Endodermal cell (in vitro differentiated cells): ENCODE results near the gene ZBTB1. TPM values are rescaled to one million over a fixed set of nuclear protein-coding genes. Genes with fewer than 3 reads are reported as not detected.

ENCODE experiments used
- DNase-seq: peaks from one replicate; pipeline ENCODE4 v3.0.0-alpha.2; 2017
- H3K27ac ChIP-seq: 2 replicates; pipeline ENCODE4 v1.5.1; 2013; ENCODE audit warnings: mild to moderate bottlenecking, low read depth, low read length, moderate library complexity
- H3K27me3 ChIP-seq: 2 replicates; pipeline ENCODE4 v1.6.1; 2013; ENCODE audit warnings: mild to moderate bottlenecking, low read length, moderate library complexity; ENCODE audit not compliant: insufficient read depth, control insufficient read depth, poor library complexity, severe bottlenecking
- H3K36me3 ChIP-seq: 2 replicates; pipeline ENCODE4 v1.7.0; 2013; ENCODE audit warnings: mild to moderate bottlenecking, low read length, moderate library complexity; ENCODE audit not compliant: control insufficient read depth, insufficient read depth
- H3K4me1 ChIP-seq: one replicate; pipeline ENCODE4 v1.7.0; 2013; ENCODE audit warnings: low read length; ENCODE audit not compliant: control insufficient read depth, insufficient read depth
- H3K4me3 ChIP-seq: 2 replicates; pipeline ENCODE4 v1.5.1; 2013; ENCODE audit warnings: mild to moderate bottlenecking, low read length, moderate library complexity
- H3K9ac ChIP-seq: 2 replicates; pipeline ENCODE4 v1.6.1; 2013; ENCODE audit warnings: mild to moderate bottlenecking, low read length, moderate library complexity; ENCODE audit not compliant: poor library complexity, severe bottlenecking; ENCODE audit errors: extremely low read depth
- H3K9me3 ChIP-seq: 2 replicates; pipeline ENCODE4 v1.6.1; 2013; ENCODE audit warnings: mild to moderate bottlenecking, low read length, moderate library complexity; ENCODE audit not compliant: control insufficient read depth
- H3K27ac Mint-ChIP-seq: 2 replicates; pipeline ENCODE4 v1.8.0; 2020; ENCODE audit warnings: mixed read lengths
- H3K27me3 Mint-ChIP-seq: 2 replicates; pipeline ENCODE4 v1.8.0; 2021; ENCODE audit warnings: mild to moderate bottlenecking, mixed read lengths; ENCODE audit not compliant: insufficient read depth
- H3K36me3 Mint-ChIP-seq: 2 replicates; pipeline ENCODE4 v1.8.0; 2020; ENCODE audit warnings: low read depth, mixed read lengths
- H3K4me1 Mint-ChIP-seq: 2 replicates; pipeline ENCODE4 v1.8.0; 2020; ENCODE audit warnings: mixed read lengths
- H3K4me3 Mint-ChIP-seq: 2 replicates; pipeline ENCODE4 v1.8.0; 2020; ENCODE audit warnings: mild to moderate bottlenecking, moderate library complexity, mixed read lengths
- H3K9me3 Mint-ChIP-seq: 2 replicates; pipeline ENCODE4 v1.8.0; 2020; ENCODE audit warnings: mild to moderate bottlenecking, mixed read lengths
- WGBS, 2 experiments: methylation state at CpG; one replicate each; pipeline versions ENCODE4 v1.1.5 to v1.1.7; 2013; ENCODE audit warnings: missing lambda C conversion rate in 2 of 2, mixed read lengths in 1 of 2; ENCODE audit not compliant: insufficient coverage in 1 of 2, insufficient read length in 1 of 2; 5-methylcytosine and 5-hydroxymethylcytosine counted together
- total RNA-seq, 2 donors: library from RNA; stranded (reverse); fragmentation: NEBNext Ultra II Directional in 1 of 2; extraction: Animal tissue kit (Norgen Biotek cat#: 25700) in 1 of 2; gene quantifications; 2 replicates in 1 of 2; 3 replicates in 1 of 2; pipeline ENCODE4 v1.2.1, GENCODE V29; 2021
- TF ChIP-seq, protein P1 (sequence below): fragments of 200-600 bp; sonication (generic); conservative IDR thresholded peaks from 2 replicates; pipeline ENCODE4 v1.5.0; 2021; ENCODE audit warnings: antibody characterized with exemption, mild to moderate bottlenecking

The ZBTB1 gene
- total RNA-seq, 2 donors from 2014 or later, result 31.0 to 32.4 TPM

DNA sequence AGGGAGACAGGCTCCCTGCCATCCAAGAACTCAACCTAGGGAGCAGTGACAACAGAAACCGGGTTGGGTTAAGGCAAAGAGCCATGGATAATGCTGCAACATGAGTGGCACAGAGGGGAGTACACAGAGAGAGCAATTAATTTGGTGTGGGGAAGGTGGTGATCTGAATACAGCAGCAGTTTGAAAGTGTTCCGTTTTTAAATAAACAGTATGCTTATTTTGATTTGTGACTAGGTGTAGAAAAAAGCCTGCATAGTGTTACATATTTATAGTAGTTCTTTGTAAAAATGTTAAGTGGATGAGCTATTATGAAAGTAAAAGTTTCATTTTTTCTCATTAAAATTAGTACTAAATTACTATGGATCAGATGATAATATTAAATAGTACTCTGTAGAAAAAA lies 30.5 kb upstream of the ZBTB1 start:
- Histone ChIP-seq H3K4me3 (no peak overlapping the region), H3K27ac (no peak overlapping the region), H3K9ac (no peak overlapping the region), H3K36me3 (no peaks in the 10 kb centered on the region), H3K4me1 (no peaks in the 10 kb centered on the region), H3K9me3 (no peaks in the 10 kb centered on the region), H3K27me3 (peaks cover 9% of the 10 kb centered on the region)
- Mint-ChIP-seq H3K9me3 (no peaks in the 10 kb centered on the region), H3K4me3 (no peak overlapping the region), H3K27me3 (no peaks in the 10 kb centered on the region), H3K4me1 (no peaks in the 10 kb centered on the region), H3K36me3 (no peaks in the 10 kb centered on the region), H3K27ac (no peak overlapping the region)
- no peak for DNase-seq
- 74 to 83% methylated on average over 2 of the region's 2 CpGs for WGBS, 2 experiments
- TF ChIP-seq, protein P1, sequence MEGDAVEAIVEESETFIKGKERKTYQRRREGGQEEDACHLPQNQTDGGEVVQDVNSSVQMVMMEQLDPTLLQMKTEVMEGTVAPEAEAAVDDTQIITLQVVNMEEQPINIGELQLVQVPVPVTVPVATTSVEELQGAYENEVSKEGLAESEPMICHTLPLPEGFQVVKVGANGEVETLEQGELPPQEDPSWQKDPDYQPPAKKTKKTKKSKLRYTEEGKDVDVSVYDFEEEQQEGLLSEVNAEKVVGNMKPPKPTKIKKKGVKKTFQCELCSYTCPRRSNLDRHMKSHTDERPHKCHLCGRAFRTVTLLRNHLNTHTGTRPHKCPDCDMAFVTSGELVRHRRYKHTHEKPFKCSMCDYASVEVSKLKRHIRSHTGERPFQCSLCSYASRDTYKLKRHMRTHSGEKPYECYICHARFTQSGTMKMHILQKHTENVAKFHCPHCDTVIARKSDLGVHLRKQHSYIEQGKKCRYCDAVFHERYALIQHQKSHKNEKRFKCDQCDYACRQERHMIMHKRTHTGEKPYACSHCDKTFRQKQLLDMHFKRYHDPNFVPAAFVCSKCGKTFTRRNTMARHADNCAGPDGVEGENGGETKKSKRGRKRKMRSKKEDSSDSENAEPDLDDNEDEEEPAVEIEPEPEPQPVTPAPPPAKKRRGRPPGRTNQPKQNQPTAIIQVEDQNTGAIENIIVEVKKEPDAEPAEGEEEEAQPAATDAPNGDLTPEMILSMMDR, result no peak

DNA sequence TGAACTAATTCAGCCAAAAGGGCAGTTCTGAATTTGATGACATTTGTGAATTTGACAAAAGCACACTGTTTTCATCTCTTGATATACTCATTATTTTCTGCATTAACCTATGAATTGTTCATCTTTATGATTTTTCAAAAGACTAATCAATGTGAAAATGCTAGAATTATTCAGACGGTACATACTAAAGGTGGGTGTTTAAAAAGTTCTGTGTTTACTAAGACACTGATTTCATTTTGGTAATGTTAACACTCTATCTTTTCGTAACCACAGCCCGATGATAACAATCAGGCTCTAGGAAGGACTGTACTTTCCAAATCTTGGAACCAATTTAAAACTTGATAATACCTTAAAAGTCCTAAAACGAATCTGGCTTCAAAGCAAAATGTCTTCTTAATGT lies 29.9 kb upstream of the ZBTB1 start:
- Mint-ChIP-seq H3K4me1 (no peaks in the 10 kb centered on the region), H3K27me3 (no peaks in the 10 kb centered on the region), H3K4me3 (no peak overlapping the region), H3K9me3 (no peaks in the 10 kb centered on the region), H3K27ac (no peak overlapping the region), H3K36me3 (peaks cover 2% of the 10 kb centered on the region)
- H3K9me3 ChIP-seq, result no peaks in the 10 kb centered on the region
- H3K4me1 ChIP-seq, result no peaks in the 10 kb centered on the region
- TF ChIP-seq, protein P1, result no peak
- H3K27ac ChIP-seq, result no peak overlapping the region
- DNase-seq, result no peak
- peaks cover 2% of the 10 kb centered on the region for H3K27me3 ChIP-seq
- no peaks in the 10 kb centered on the region for H3K36me3 ChIP-seq
- H3K4me3 ChIP-seq, result no peak overlapping the region
- WGBS, 2 experiments, result 98 to 100% methylated on average over 3 to 4 of the region's 4 CpGs
- H3K9ac ChIP-seq, result no peak overlapping the region

DNA sequence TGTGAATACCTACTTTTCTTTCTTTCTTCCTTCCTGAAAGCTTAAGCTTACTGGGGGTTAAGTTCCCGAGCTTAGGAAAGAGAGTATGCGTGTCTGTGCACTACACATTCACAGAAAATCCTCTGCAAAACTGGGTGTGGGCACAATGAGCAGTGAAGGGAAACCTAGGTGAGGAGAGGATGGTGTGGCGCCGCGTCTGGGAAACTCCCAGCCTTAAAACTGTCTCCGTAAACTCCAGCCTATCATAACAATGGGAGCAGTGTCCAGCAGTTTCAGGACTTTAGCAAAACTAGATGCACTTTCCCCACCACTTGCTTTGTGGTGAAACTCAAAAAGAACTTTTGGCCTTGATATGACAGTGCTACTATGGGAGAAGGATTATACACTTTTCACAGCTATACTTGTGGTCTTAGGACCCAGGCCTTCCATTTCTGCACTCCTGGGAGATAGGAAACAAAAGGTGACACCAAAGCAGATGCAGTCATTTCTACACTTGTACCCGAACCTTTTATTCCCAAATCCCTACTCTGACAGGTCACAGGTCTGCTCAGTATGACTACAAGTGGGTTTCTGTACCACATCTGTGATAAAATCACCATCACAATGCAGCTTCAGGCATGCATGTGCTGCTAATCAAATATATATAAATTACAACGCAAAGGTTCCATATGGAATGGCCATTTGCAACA lies 28.8 kb upstream of the ZBTB1 start:
- H3K27ac Mint-ChIP-seq, result no peak overlapping the region
- no peaks in the 10 kb centered on the region for H3K27me3 Mint-ChIP-seq
- WGBS, 2 experiments, result 89 to 92% methylated on average over 5 to 8 of the region's 8 CpGs

More for the DNA sequence above, 28.8 kb upstream of the ZBTB1 start:
- Histone ChIP-seq H3K36me3 (no peaks in the 10 kb centered on the region), H3K9ac (no peak overlapping the region), H3K9me3 (no peaks in the 10 kb centered on the region), H3K27me3 (no peaks in the 10 kb centered on the region), H3K4me1 (no peaks in the 10 kb centered on the region), H3K27ac (no peak overlapping the region), H3K4me3 (no peak overlapping the region)
- TF ChIP-seq, protein P1, result no peak
- Mint-ChIP-seq H3K36me3 (peaks cover 2% of the 10 kb centered on the region), H3K9me3 (no peaks in the 10 kb centered on the region), H3K4me3 (no peak overlapping the region), H3K4me1 (no peaks in the 10 kb centered on the region)
- DNase-seq, result no peak
